Left kidney (tissue), 2 donors: Measurements from ENCODE around the gene LAPTM5. TPM values are rescaled to one million over a fixed set of nuclear protein-coding genes. Genes with fewer than 3 reads are reported as not detected.
"Not testable (repeated sequence)": the region's sequence is repeated elsewhere in the genome, so short reads cannot be mapped to it uniquely, and the experiment has no call there.

Experiments used
- DNase-seq: peaks from one replicate; pipeline ENCODE4 v3.0.0-alpha.2; 2013
- polyA plus RNA-seq: library from polyadenylated mRNA; unstranded; fragments of 120-200 nt; gene quantifications from one replicate; pipeline ENCODE4 v1.2.1, GENCODE V29; 2013; ENCODE audit not compliant: insufficient read length

LAPTM5 gene
- polyA plus RNA-seq, 1 donor, result 12.7 TPM

- DNase-seq, result no peak
Observed at GRCh38 chr1:30773722-30774358, 16.3 kb upstream of the LAPTM5 start.

- no peak for DNase-seq
Observed at GRCh38 chr1:30771005-30771404, 13.4 kb upstream of the LAPTM5 start.

GRCh38 chr1:30770150-30770549 is 12.6 kb upstream of the LAPTM5 start:
- DNase-seq, result no peak

GRCh38 chr1:30768830-30769718 is 11.5 kb upstream of the LAPTM5 start:
- DNase-seq, result no peak

- DNase-seq, result no peak
Observed at GRCh38 chr1:30768159-30768829, 10.7 kb upstream of the LAPTM5 start.

- not testable (repeated sequence) for DNase-seq
Observed at GRCh38 chr1:30766948-30767347, 9.4 kb upstream of the LAPTM5 start.

- DNase-seq, result no peak
Observed at GRCh38 chr1:30765556-30766434, 8.2 kb upstream of the LAPTM5 start.

GRCh38 chr1:30764939-30765555 is 7.5 kb upstream of the LAPTM5 start:
- no peak for DNase-seq

GRCh38 chr1:30764396-30764795 is 6.8 kb upstream of the LAPTM5 start:
- DNase-seq, result no peak

- no peak for DNase-seq
Observed at GRCh38 chr1:30763651-30764248, 6.2 kb upstream of the LAPTM5 start.

GRCh38 chr1:30762930-30763650 is 5.5 kb upstream of the LAPTM5 start:
- DNase-seq, result no peak

- no peak for DNase-seq
Observed at GRCh38 chr1:30762152-30762929, 4.8 kb upstream of the LAPTM5 start.

- DNase-seq, result no peak
Observed at GRCh38 chr1:30761381-30762151, 4.0 kb upstream of the LAPTM5 start.

- DNase-seq, result no peak
Observed at GRCh38 chr1:30760596-30761324, 3.2 kb upstream of the LAPTM5 start.

GRCh38 chr1:30759718-30760281 is 2.2 kb upstream of the LAPTM5 start:
- no peak for DNase-seq

- DNase-seq, result no peak
Observed at GRCh38 chr1:30758785-30759380, 1.3 kb upstream of the LAPTM5 start.

GRCh38 chr1:30758121-30758688 is 631 bp upstream of the LAPTM5 start:
- no peak for DNase-seq
